GM13977 (cell line): ENCODE measurements around the gene MCCC1.

Experiments
- DNase-seq: peaks from one replicate; pipeline ENCODE4 v3.0.0; 2012; ENCODE audit warnings: low spot score
- in situ Hi-C: fragments of 300-500 bp; cut with MboI; formaldehyde crosslinking; loops from one replicate; pipeline ENCODE4 v1.12.0; 2022; ENCODE audit warnings: low sequenced_read_pairs, low pct_unique_long_range_greater_than_20kb, mixed read lengths, inconsistent platforms; ENCODE audit not compliant: unreplicated experiment
- TF ChIP-seq, protein P1 (sequence below): IDR thresholded peaks from 2 replicates; pipeline ENCODE4 v1.5.1; 2012; ENCODE audit warnings: mild to moderate bottlenecking, control low read depth; ENCODE audit not compliant: insufficient read depth; ENCODE audit errors: extremely low read depth, missing control alignments

MCCC1 gene

DNA sequence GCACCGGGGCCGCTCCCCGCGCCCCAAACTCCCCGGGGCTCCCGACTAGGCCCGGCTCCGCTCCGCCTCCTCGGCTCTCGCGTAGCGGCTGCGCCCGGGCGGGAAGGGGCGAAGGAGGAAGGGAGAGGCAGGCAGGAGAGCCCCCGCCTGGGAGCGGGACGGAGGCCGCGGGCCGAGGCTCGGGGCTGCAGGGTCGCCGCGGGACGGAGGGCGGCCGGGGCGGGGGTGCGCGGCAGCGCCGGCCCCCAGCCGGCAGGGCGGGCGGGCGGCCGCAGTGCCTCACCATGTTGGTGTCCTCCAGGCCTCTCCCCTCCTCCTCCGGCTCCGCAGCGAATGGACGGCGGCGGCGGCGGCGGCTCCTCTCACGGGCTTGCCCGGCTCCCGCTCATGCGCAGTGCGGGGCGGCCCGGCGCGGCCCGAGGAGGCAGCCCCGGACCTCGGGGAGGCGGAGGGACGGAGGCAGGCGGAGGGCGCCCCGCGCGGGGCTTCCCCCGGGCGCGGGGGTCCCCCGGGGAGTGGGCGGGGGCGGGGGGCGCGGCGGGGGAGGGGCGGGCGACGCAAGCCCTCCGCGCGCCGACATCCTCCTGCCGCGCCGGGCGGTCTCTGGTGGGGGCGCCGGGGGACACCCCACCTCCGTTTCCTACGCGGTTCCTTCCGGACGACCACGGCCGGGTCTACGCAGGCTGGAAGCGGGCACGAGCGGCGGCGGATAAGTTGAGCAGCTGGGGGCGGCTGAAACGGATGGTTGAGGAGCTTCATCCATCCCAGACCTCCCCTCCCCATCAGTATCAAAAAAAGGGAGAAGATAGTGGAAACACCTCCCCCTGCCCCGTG, 118.9 kb downstream of the MCCC1 start, which contains the start of gene DCUN1D1:
Gene DCUN1D1 (minus strand): TSS at position 335 of the 834 bp plus-strand sequence. CDS start 49 bp downstream, at position 286.
- DNase-seq: peak; percentile 98
- in situ Hi-C loops: no loop called here
- TF ChIP-seq, protein P1, sequence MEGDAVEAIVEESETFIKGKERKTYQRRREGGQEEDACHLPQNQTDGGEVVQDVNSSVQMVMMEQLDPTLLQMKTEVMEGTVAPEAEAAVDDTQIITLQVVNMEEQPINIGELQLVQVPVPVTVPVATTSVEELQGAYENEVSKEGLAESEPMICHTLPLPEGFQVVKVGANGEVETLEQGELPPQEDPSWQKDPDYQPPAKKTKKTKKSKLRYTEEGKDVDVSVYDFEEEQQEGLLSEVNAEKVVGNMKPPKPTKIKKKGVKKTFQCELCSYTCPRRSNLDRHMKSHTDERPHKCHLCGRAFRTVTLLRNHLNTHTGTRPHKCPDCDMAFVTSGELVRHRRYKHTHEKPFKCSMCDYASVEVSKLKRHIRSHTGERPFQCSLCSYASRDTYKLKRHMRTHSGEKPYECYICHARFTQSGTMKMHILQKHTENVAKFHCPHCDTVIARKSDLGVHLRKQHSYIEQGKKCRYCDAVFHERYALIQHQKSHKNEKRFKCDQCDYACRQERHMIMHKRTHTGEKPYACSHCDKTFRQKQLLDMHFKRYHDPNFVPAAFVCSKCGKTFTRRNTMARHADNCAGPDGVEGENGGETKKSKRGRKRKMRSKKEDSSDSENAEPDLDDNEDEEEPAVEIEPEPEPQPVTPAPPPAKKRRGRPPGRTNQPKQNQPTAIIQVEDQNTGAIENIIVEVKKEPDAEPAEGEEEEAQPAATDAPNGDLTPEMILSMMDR: peak; percentile 10

DNA sequence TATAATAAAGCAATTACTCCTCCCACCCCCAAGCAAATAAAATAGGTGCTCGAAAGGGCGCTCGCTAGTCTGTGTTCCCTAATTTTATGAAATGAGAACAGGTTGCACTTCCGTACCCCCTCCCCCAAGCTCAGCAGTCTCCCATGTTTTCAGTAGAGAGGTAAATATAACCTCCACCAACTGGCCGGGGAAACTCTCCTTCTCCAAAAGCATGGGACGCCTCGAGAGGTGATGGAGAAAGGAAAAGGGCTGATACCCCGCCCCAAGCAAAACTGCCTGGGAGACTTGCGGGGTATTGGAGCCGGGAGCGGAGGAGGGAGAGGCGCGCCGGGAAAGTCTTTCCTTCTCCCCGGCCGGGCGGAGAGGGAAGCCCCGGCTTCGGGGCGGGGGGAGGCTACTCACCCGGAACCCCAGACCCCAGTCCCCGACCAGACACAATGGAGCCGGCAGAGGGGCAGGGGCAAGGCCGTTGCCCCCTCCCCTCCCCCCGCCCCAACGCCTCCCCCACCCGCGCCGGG, 119.6 kb downstream of the MCCC1 start:
- TF ChIP-seq, protein P1: no peak
- no peak for DNase-seq
- in situ Hi-C loops: no loop called here

DNA sequence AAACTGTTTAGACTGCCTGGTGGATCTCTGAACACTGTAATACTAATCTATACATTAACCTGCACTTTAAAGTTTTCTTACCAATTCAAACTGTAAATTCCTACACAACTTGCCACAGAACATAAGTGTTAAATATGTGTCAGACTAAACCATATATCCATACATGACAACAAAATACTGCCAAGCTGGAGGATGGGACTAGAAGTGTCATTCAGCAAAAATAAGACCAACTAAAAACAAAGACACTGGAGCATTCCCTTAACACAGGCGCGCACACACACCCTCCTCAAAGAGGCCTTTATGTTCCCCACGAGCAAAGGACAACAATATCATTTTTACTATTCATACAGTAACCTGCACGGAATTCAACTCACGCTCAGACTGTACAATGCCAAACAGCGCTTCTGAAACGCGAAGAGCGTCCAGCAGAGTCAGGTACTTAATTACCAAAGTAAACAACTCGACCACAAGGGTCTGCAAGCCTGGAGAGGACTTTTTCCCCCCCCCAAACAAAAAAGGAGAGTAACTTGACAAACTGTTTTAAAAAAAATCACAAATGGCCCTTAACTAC, 120.1 kb downstream of the MCCC1 start:
- TF ChIP-seq, protein P1: no peak
- in situ Hi-C loops: no loop called here
- no peak for DNase-seq

DNA sequence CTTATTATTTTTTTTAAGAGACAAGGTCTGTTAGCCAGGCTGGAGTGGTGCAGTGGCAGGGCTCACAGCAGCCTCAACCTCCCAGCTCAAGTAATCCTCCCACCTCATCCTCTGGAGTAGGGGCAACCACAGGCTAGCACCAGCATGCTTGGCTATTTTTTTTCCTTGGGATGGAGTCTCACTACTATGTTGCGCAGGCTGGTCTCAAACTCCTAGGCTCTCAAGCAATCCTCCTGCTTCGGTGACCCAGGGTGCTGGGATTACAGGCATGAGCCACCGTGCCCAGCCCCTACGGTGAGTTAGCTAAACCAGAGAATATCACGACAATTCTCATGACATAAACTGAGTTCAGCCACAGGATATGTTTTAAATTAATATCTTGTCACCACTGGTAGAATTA, 120.9 kb downstream of the MCCC1 start:
- in situ Hi-C loops: no loop called here

DNA sequence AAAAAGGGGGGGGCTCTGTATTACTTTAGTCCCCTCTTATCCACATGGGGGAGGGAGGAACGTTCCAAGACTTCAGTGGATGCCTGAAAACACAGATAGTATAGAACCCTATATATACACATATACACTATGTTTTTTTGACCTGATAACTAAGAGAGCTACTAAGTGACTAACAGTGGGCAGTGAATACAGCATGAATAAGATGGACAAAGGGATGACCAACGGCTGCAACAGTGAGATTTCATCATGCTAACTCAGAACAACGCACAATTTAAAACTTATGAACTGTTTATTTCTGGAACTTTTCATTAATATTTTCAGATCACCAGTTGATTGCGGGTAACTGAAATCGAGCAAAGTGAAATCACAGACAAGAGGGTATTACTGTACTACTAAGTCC, 126.2 kb downstream of the MCCC1 start:
- no peak for DNase-seq
- TF ChIP-seq, protein P1: no peak
- in situ Hi-C loops: no loop called here

More for the DNA sequence above, 120.9 kb downstream of the MCCC1 start:
- TF ChIP-seq, protein P1: no peak
- no peak for DNase-seq

DNA sequence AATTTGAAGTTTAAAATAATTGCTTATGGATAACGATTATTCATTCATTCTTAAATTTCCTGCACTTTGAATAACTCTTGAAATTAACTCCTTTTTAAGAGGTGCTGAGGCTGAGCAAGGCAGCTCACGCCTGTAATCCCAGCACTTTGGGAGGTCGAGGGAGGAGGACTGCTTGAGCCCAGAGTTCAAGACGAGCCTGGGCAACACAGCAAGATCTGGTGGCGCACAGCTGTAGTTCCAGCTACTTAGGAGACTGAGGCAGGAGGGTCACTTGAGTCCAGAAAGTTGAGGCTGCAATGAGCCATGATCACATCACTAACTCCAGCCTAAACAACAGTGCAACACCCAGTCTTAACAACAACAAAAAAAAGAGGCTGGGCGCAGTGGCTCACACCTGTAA, 126.9 kb downstream of the MCCC1 start:
- no peak for DNase-seq
- in situ Hi-C loops: no loop called here
- TF ChIP-seq, protein P1: no peak
